H1 (cell line): Measurements from ENCODE around the gene RHOH. TPM values are rescaled to one million over a fixed set of nuclear protein-coding genes. Genes with fewer than 3 reads are reported as not detected.

ENCODE experiments used
- CTCF ChIA-PET: fragments of 300-600 bp; sonication (Branson Sonifier 250); formaldehyde crosslinking; loops from one replicate; lab custom pipeline; 2021; ENCODE audit not compliant: partially characterized antibody; lab: Charles Lee
- POLR2A ChIA-PET: fragments of 300-600 bp; sonication (Branson Sonifier 250); formaldehyde crosslinking; loops from one replicate; lab custom pipeline; 2021; ENCODE audit warnings: inconsistent platforms; ENCODE audit not compliant: partially characterized antibody; lab: Charles Lee
- DNase-seq, 2 experiments: peaks; one replicate each; pipeline versions ENCODE4 v3.0.0 to v3.0.0-alpha.2; 2010 to 2022; ENCODE audit warnings: low spot score in 2 of 2, low read depth in 1 of 2, mixed read lengths in 1 of 2
- FAIRE-seq: peaks from 2 replicates; lab custom pipeline; 2011; peaks lifted over from hg19 to GRCh38; lab: Jason Lieb, UNC
- H2AFZ ChIP-seq: 2 replicates; pipeline ENCODE4 v1.8.1; 2012; ENCODE audit warnings: low read length, inconsistent platforms
- H2AK5ac ChIP-seq: 2 replicates; pipeline ENCODE4 v1.6.1; 2013; ENCODE audit warnings: low read depth, low read length
- H2BK120ac ChIP-seq: replicated peaks from 2 replicates; pipeline ENCODE3; 2013; ENCODE audit warnings: low read depth, low read length, inconsistent platforms
- H2BK12ac ChIP-seq: 2 replicates; pipeline ENCODE4 v1.6.1; 2013; ENCODE audit warnings: low read depth, low read length
- H2BK15ac ChIP-seq: 2 replicates; pipeline ENCODE4 v1.6.1; 2013; ENCODE audit warnings: low read length
- H2BK20ac ChIP-seq: 2 replicates; pipeline ENCODE4 v1.6.1; 2013; ENCODE audit warnings: low read length
- H2BK5ac ChIP-seq: 2 replicates; pipeline ENCODE4 v1.6.1; 2013; ENCODE audit warnings: low read depth, low read length
- H3K14ac ChIP-seq: 2 replicates; pipeline ENCODE4 v1.6.1; 2013; ENCODE audit warnings: inconsistent platforms; ENCODE audit not compliant: insufficient read length
- H3K18ac ChIP-seq: 2 replicates; pipeline ENCODE4 v1.6.1; 2013; ENCODE audit warnings: low read length; ENCODE audit errors: extremely low read depth
- H3K23ac ChIP-seq: 2 replicates; pipeline ENCODE4 v1.6.1; 2013; ENCODE audit warnings: inconsistent platforms; ENCODE audit not compliant: insufficient read length
- H3K23me2 ChIP-seq: 2 replicates; pipeline ENCODE4 v1.6.1; 2013; ENCODE audit warnings: low read depth, low read length
- H3K27ac ChIP-seq: 2 replicates; pipeline ENCODE4 v1.6.1; 2011; ENCODE audit warnings: low read depth, low read length, inconsistent platforms
- H3K27me3 ChIP-seq, 4 experiments: replicated peaks in 1 of 4; 1 replicate in 1 of 4; 2 replicates in 3 of 4; pipeline versions ENCODE4 v1.6.1 to v1.8.1; 2011 to 2013; ENCODE audit warnings: low read length in 3 of 4, mild to moderate bottlenecking in 3 of 4, inconsistent platforms in 2 of 4, mixed read lengths in 2 of 4, moderate library complexity in 1 of 4; ENCODE audit not compliant: control insufficient read depth in 3 of 4, insufficient read depth in 3 of 4; ENCODE audit errors: extremely low read depth in 1 of 4
- H3K36me3 ChIP-seq, 4 experiments: 2 replicates each; pipeline versions ENCODE4 v1.6.1 to v1.8.1; 2011 to 2013; ENCODE audit warnings: mild to moderate bottlenecking in 4 of 4, low read length in 3 of 4, moderate library complexity in 2 of 4, control low read depth in 1 of 4, inconsistent platforms in 1 of 4; ENCODE audit not compliant: insufficient read depth in 4 of 4, control insufficient read depth in 2 of 4
- H3K4ac ChIP-seq: replicated peaks from 2 replicates; pipeline ENCODE3; 2013; ENCODE audit warnings: low read length, low read depth, mixed read lengths, inconsistent platforms; ENCODE audit not compliant: insufficient read length
- H3K4me1 ChIP-seq, 4 experiments: replicated peaks in 1 of 4; 1 replicate in 1 of 4; 2 replicates in 3 of 4; pipeline versions ENCODE4 v1.6.1 to v1.8.1; 2011 to 2013; ENCODE audit warnings: low read length in 3 of 4, inconsistent platforms in 2 of 4, mixed read lengths in 1 of 4; ENCODE audit not compliant: insufficient read depth in 4 of 4, control insufficient read depth in 3 of 4
- H3K4me2 ChIP-seq, 2 experiments: 2 replicates each; pipeline versions ENCODE4 v1.6.1 to v1.8.1; 2011 to 2013; ENCODE audit warnings: low read depth in 2 of 2, low read length in 2 of 2, control low read depth in 1 of 2, inconsistent platforms in 1 of 2, mild to moderate bottlenecking in 1 of 2; ENCODE audit not compliant: insufficient read depth in 1 of 2
- H3K4me3 ChIP-seq, 4 experiments: fragments of 200-600, 300-600 bp in 1 of 4; sonication (generic), shearing (Covaris generic), sonication (Bioruptor Twin) in 1 of 4; 2 replicates each; pipeline versions ENCODE4 v1.5.1 to v1.8.1; 2011 to 2016; ENCODE audit warnings: low read length in 4 of 4, low read depth in 3 of 4, control low read depth in 2 of 4, inconsistent platforms in 2 of 4, mild to moderate bottlenecking in 2 of 4, mixed read lengths in 1 of 4, moderate library complexity in 1 of 4; ENCODE audit not compliant: insufficient read depth in 2 of 4; ENCODE audit errors: extremely low read depth in 1 of 4
- H3K56ac ChIP-seq: replicated peaks from 2 replicates; pipeline ENCODE3; 2013; ENCODE audit warnings: low read depth, mild to moderate bottlenecking, mixed read lengths, low read length, inconsistent platforms; ENCODE audit not compliant: insufficient read length
- H3K79me1 ChIP-seq: 2 replicates; pipeline ENCODE4 v1.6.1; 2013; ENCODE audit warnings: low read depth, low read length, control low read depth
- H3K79me2 ChIP-seq, 2 experiments: 2 replicates each; pipeline versions ENCODE4 v1.6.1 to v1.8.1; 2012 to 2013; ENCODE audit warnings: low read length in 2 of 2, mild to moderate bottlenecking in 2 of 2, inconsistent platforms in 1 of 2; ENCODE audit not compliant: insufficient read depth in 2 of 2, control insufficient read depth in 1 of 2
- H3K9ac ChIP-seq, 4 experiments: replicated peaks in 1 of 4; 1 replicate in 1 of 4; 2 replicates in 3 of 4; pipeline versions ENCODE4 v1.6.1 to v1.8.1; 2011 to 2013; ENCODE audit warnings: low read depth in 3 of 4, low read length in 3 of 4, control low read depth in 2 of 4, mild to moderate bottlenecking in 2 of 4, moderate library complexity in 2 of 4, inconsistent platforms in 1 of 4; ENCODE audit errors: extremely low read depth in 1 of 4
- H3K9me3 ChIP-seq, 2 experiments: 2 replicates each; pipeline versions ENCODE4 v1.6.1 to v1.8.1; 2012 to 2013; ENCODE audit warnings: mild to moderate bottlenecking in 2 of 2, moderate library complexity in 2 of 2, control low read depth in 1 of 2, inconsistent platforms in 1 of 2, low read depth in 1 of 2, low read length in 1 of 2, mixed read lengths in 1 of 2; ENCODE audit not compliant: insufficient read depth in 2 of 2
- H4K20me1 ChIP-seq, 2 experiments: replicated peaks in 1 of 2; 2 replicates each; pipeline versions ENCODE3 to v1.8.1; 2011 to 2013; ENCODE audit warnings: inconsistent platforms in 2 of 2, low read length in 2 of 2, mild to moderate bottlenecking in 1 of 2; ENCODE audit not compliant: insufficient read depth in 2 of 2, control insufficient read depth in 1 of 2
- H4K5ac ChIP-seq: 2 replicates; pipeline ENCODE4 v1.6.1; 2013; ENCODE audit warnings: low read length, low read depth, mixed read lengths, inconsistent platforms; ENCODE audit not compliant: insufficient read length
- H4K8ac ChIP-seq: 2 replicates; pipeline ENCODE4 v1.8.0; 2013; ENCODE audit warnings: mild to moderate bottlenecking, moderate library complexity, low read length, inconsistent platforms; ENCODE audit not compliant: insufficient read depth; ENCODE audit errors: extremely low read depth
- H4K91ac ChIP-seq: replicated peaks from 2 replicates; pipeline ENCODE3; 2013; ENCODE audit warnings: low read length, mixed read lengths, inconsistent platforms; ENCODE audit not compliant: insufficient read length
- ATF3 ChIP-seq: IDR thresholded peaks from 2 replicates; pipeline ENCODE4 v1.6.1; 2011; ENCODE audit warnings: low read depth, mild to moderate bottlenecking, low read length; ENCODE audit not compliant: insufficient read depth
- CHD1 ChIP-seq: IDR thresholded peaks from 2 replicates; pipeline ENCODE4 v1.6.1; 2012; ENCODE audit warnings: low read depth, low read length, improper control_type of control experiment
- CREB1 ChIP-seq: IDR thresholded peaks from 2 replicates; pipeline ENCODE4 v1.6.1; 2012; ENCODE audit warnings: inconsistent platforms
- EZH2 ChIP-seq: fragments of 200-600 bp; sonication (generic); IDR thresholded peaks from 2 replicates; pipeline ENCODE4 v1.7.1; 2012; ENCODE audit warnings: low read depth, mild to moderate bottlenecking, moderate library complexity, low read length, inconsistent platforms; ENCODE audit not compliant: severe bottlenecking
- JUND ChIP-seq: IDR thresholded peaks from 2 replicates; pipeline ENCODE4 v1.6.1; 2011; ENCODE audit warnings: mild to moderate bottlenecking, improper control_type of control experiment, low read length
- MAFK ChIP-seq: IDR thresholded peaks from 2 replicates; pipeline ENCODE4 v1.6.1; 2012; ENCODE audit warnings: low read depth, mild to moderate bottlenecking, improper control_type of control experiment, low read length
- RAD21 ChIP-seq, 2 experiments: IDR thresholded peaks in 1 of 2; conservative IDR thresholded peaks in 1 of 2; 2 replicates each; pipeline ENCODE4 v1.6.1; 2011; ENCODE audit warnings: low read depth in 2 of 2, low read length in 2 of 2, improper control_type of control experiment in 1 of 2, inconsistent platforms in 1 of 2, mild to moderate bottlenecking in 1 of 2, moderate library complexity in 1 of 2
- RFX5 ChIP-seq: IDR thresholded peaks from 2 replicates; pipeline ENCODE4 v1.6.1; 2011; ENCODE audit warnings: low read depth, low read length, improper control_type of control experiment, borderline replicate concordance
- SIN3A ChIP-seq, 2 experiments: IDR thresholded peaks in 1 of 2; conservative IDR thresholded peaks in 1 of 2; 2 replicates each; pipeline ENCODE4 v1.6.1; 2011 to 2012; ENCODE audit warnings: low read length in 2 of 2, improper control_type of control experiment in 1 of 2, low read depth in 1 of 2, mild to moderate bottlenecking in 1 of 2
- SIX5 ChIP-seq: IDR thresholded peaks from 2 replicates; pipeline ENCODE4 v1.6.1; 2011; ENCODE audit warnings: mild to moderate bottlenecking, low read depth, low read length
- SP1 ChIP-seq: IDR thresholded peaks from 2 replicates; pipeline ENCODE4 v1.6.1; 2011; ENCODE audit warnings: low read depth, low read length
- SP4 ChIP-seq: IDR thresholded peaks from 2 replicates; pipeline ENCODE4 v1.6.1; 2012; ENCODE audit warnings: low read length, inconsistent platforms
- TAF1 ChIP-seq: IDR thresholded peaks from 2 replicates; pipeline ENCODE4 v1.6.1; 2011; ENCODE audit warnings: mild to moderate bottlenecking, low read depth, low read length
- TBP ChIP-seq: IDR thresholded peaks from 2 replicates; pipeline ENCODE4 v1.6.1; 2011; ENCODE audit warnings: low read depth, low read length, improper control_type of control experiment
- TCF12 ChIP-seq: IDR thresholded peaks from 2 replicates; pipeline ENCODE4 v1.6.1; 2011; ENCODE audit warnings: low read depth, mild to moderate bottlenecking, low read length
- WGBS, 2 experiments: shearing (Covaris generic) in 1 of 2; methylation state at CpG; one replicate each; pipeline versions ENCODE4 v1.1.6 to v1.1.7; 2013 to 2015; ENCODE audit warnings: low lambda C conversion rate in 2 of 2, mixed read lengths in 2 of 2, inconsistent platforms in 1 of 2, low coverage in 1 of 2, missing lambda C conversion rate in 1 of 2; ENCODE audit not compliant: insufficient replicate concordance in 2 of 2, insufficient coverage in 1 of 2, insufficient read length in 1 of 2; ENCODE audit errors: extremely low coverage in 1 of 2, missing lambda C conversion rate in 1 of 2; 5-methylcytosine and 5-hydroxymethylcytosine counted together
- polyA plus RNA-seq, 7 experiments: library from polyadenylated mRNA; depleted of rRNA in 3 of 7; stranded (reverse) in 5 of 7; unstranded in 2 of 7; fragments of >200 nt in 5 of 7; fragments of 200-250 nt in 2 of 7; gene quantifications; 1 replicate in 5 of 7; 2 replicates in 1 of 7; 4 replicates in 1 of 7; pipeline versions ENCODE4 v1.2.1 to v1.2.3, GENCODE V29; 2011 to 2013; ENCODE audit warnings: missing spikeins in 2 of 7, mixed read lengths in 2 of 7
- total RNA-seq: library from RNA; stranded (reverse); fragmentation: NEBNext Ultra II Directional; extraction: Animal tissue kit (Norgen Biotek cat#: 25700); gene quantifications from 2 replicates; pipeline ENCODE4 v1.2.1, GENCODE V29; 2021

Gene RHOH
- total and polyA plus RNA-seq, 2 of the 8 experiments (the other 6 are each of a cell fraction or from before 2014, with no cell fraction given), result 5.9 to 6.9 TPM

- H4K91ac ChIP-seq, result no peak overlapping the region
- no peaks in the 10 kb centered on the region for H3K23me2 ChIP-seq
- H2AK5ac ChIP-seq, result no peak overlapping the region
- no peak overlapping the region for H4K8ac ChIP-seq
- H3K79me2 ChIP-seq, result no peaks in the 10 kb centered on the region
- 80 to 89% methylated on average over 1 to 7 of the region's 7 CpGs for WGBS, 2 experiments
- H3K36me3 ChIP-seq, result no peaks in the 10 kb centered on the region; a peak in 1 of 8 replicates
- no peak overlapping the region for H3K4ac ChIP-seq
- no peak overlapping the region for H2BK5ac ChIP-seq
- H3K14ac ChIP-seq, result no peak overlapping the region
- no peaks in the 10 kb centered on the region for H4K20me1 ChIP-seq
- no peak overlapping the region for H2BK12ac ChIP-seq
- no peak overlapping the region for H2BK15ac ChIP-seq
- no peak overlapping the region for H3K27ac ChIP-seq
- H3K9me3 ChIP-seq, result no peaks in the 10 kb centered on the region
- CTCF ChIA-PET, result interaction anchor here (1.1 to 2.7 kb wide), 3 partner anchors 10 to 50 kb away, joined by 3 to 12 read pairs (median 5); no protein-coding TSS in a partner anchor
- H3K18ac ChIP-seq, result no peak overlapping the region
- no peak overlapping the region for H3K9ac ChIP-seq
- H2AFZ ChIP-seq, result no peak overlapping the region
- H3K79me1 ChIP-seq, result no peaks in the 10 kb centered on the region; the same call in 1 of the 2 replicates
- POLR2A ChIA-PET, result no interaction called here
- H3K4me3 ChIP-seq, result no peak overlapping the region
- H4K5ac ChIP-seq, result no peak overlapping the region
- no peaks in the 10 kb centered on the region; a peak in 2 of 7 replicates for H3K4me1 ChIP-seq
- no peak for DNase-seq
- no peak overlapping the region for H3K4me2 ChIP-seq
- no peak overlapping the region for H2BK20ac ChIP-seq
- no peak overlapping the region for H3K56ac ChIP-seq
- H3K27me3 ChIP-seq, result no peaks in the 10 kb centered on the region
- H2BK120ac ChIP-seq, result no peak overlapping the region
- no peak overlapping the region for H3K23ac ChIP-seq
- FAIRE-seq, result no peak
- TF ChIP-seq ATF3 (no peak), TBP (no peak), MAFK (no peak), RFX5 (no peak), SP1 (no peak), SP4 (no peak), EZH2 (no peak), CHD1 (no peak), SIN3A (conservative IDR thresholded peaks at IDR 0.05 in 1 of 2, IDR thresholded peaks at IDR 0.05 in 1 of 2; ENCODE audit: low read depth in 1 of 2, low read length in 2 of 2) (no peak), CREB1 (no peak), RAD21 (IDR thresholded peaks at IDR 0.05 in 1 of 2, conservative IDR thresholded peaks at IDR 0.05 in 1 of 2; ENCODE audit: low read depth in 2 of 2, low read length in 2 of 2) (no peak), TCF12 (no peak), SIX5 (no peak), JUND (no peak), TAF1 (no peak)
Observed at GRCh38 chr4:40241941-40242340, 45.1 kb downstream of the RHOH start.
